Osteocyte (in vitro differentiated cells): ENCODE data around the gene OTOR. TPM values are rescaled to one million over a fixed set of nuclear protein-coding genes. Genes with fewer than 3 reads are reported as not detected.

Experiments used
- DNase-seq: peaks from one replicate; pipeline ENCODE4 v3.0.0; 2021; ENCODE audit warnings: mixed read lengths; ENCODE audit not compliant: unreplicated experiment; ENCODE audit errors: extremely low spot score
- H3K27ac Mint-ChIP-seq: one replicate; pipeline ENCODE4 v1.8.0; 2021; ENCODE audit warnings: mild to moderate bottlenecking, mixed read lengths; ENCODE audit not compliant: unreplicated experiment
- H3K27me3 Mint-ChIP-seq: one replicate; pipeline ENCODE4 v1.8.0; 2021; ENCODE audit warnings: mixed read lengths; ENCODE audit not compliant: unreplicated experiment
- H3K36me3 Mint-ChIP-seq: one replicate; pipeline ENCODE4 v1.8.0; 2021; ENCODE audit warnings: mixed read lengths; ENCODE audit not compliant: unreplicated experiment
- H3K4me1 Mint-ChIP-seq: one replicate; pipeline ENCODE4 v1.8.0; 2021; ENCODE audit warnings: mixed read lengths; ENCODE audit not compliant: unreplicated experiment
- H3K4me3 Mint-ChIP-seq: one replicate; pipeline ENCODE4 v1.8.0; 2021; ENCODE audit warnings: mild to moderate bottlenecking, moderate library complexity, mixed read lengths; ENCODE audit not compliant: unreplicated experiment
- H3K9me3 Mint-ChIP-seq: one replicate; pipeline ENCODE4 v1.8.0; 2021; ENCODE audit warnings: mixed read lengths; ENCODE audit not compliant: unreplicated experiment
- CTCF ChIP-seq: fragments of 200-600 bp; sonication (generic); IDR thresholded peaks from 2 replicates; pipeline ENCODE4 v1.5.0; 2021; ENCODE audit warnings: antibody characterized with exemption, mild to moderate bottlenecking, moderate library complexity
- total RNA-seq: library from RNA; stranded (reverse); gene quantifications from 2 replicates; pipeline ENCODE4 v1.2.1, GENCODE V29; 2021

OTOR gene
- total RNA-seq, 1 donor from 2014 or later = not detected

- DNase-seq = peak; percentile 96
- Mint-ChIP-seq H3K36me3 (peaks cover 26% of the 10 kb centered on the region), H3K9me3 (peaks cover 11% of the 10 kb centered on the region), H3K4me3 (peak within 1 kb of the TSS; percentile 100), H3K4me1 (peaks cover 17% of the 10 kb centered on the region), H3K27me3 (peaks cover 29% of the 10 kb centered on the region), H3K27ac (peak within 1 kb of the TSS; percentile 99)
- peak; percentile 12 for TF ChIP-seq CTCF
Measured at GRCh38 chr20:16729565-16730460, 18.3 kb upstream of the OTOR start, which contains the start of gene SNRPB2. TSS of gene SNRPB2 (plus strand) at chr20:16730026. CDS start at chr20:16731703, 1,677 bp downstream.

- no peak overlapping the region for H3K4me3 Mint-ChIP-seq
- H3K27ac Mint-ChIP-seq = no peak overlapping the region
- no peak for DNase-seq
- H3K36me3 Mint-ChIP-seq = peaks cover 43% of the 10 kb centered on the region
- H3K9me3 Mint-ChIP-seq = peaks cover 11% of the 10 kb centered on the region
- TF ChIP-seq CTCF = no peak
- H3K4me1 Mint-ChIP-seq = peaks cover 17% of the 10 kb centered on the region
- peaks cover 7% of the 10 kb centered on the region for H3K27me3 Mint-ChIP-seq
Measured at GRCh38 chr20:16732506-16733152, 15.5 kb upstream of the OTOR start.

- Mint-ChIP-seq H3K27ac (no peak overlapping the region), H3K4me3 (no peak overlapping the region), H3K27me3 (peaks cover 4% of the 10 kb centered on the region), H3K4me1 (peaks cover 5% of the 10 kb centered on the region), H3K36me3 (peaks cover 42% of the 10 kb centered on the region), H3K9me3 (no peaks in the 10 kb centered on the region)
- no peak for TF ChIP-seq CTCF
- no peak for DNase-seq
Measured at GRCh38 chr20:16740365-16741072, 7.6 kb upstream of the OTOR start.

- H3K9me3 Mint-ChIP-seq = no peaks in the 10 kb centered on the region
Measured at GRCh38 chr20:16744178-16744807, 3.9 kb upstream of the OTOR start.

More at GRCh38 chr20:16744178-16744807, 3.9 kb upstream of the OTOR start:
- no peak for TF ChIP-seq CTCF
- Mint-ChIP-seq H3K36me3 (peaks cover 28% of the 10 kb centered on the region), H3K27ac (no peak overlapping the region), H3K4me1 (peaks cover 1% of the 10 kb centered on the region), H3K27me3 (peaks cover 20% of the 10 kb centered on the region), H3K4me3 (no peak overlapping the region)
- no peak for DNase-seq
